OCI-LY1 (cell line): ENCODE measurements around the gene GABBR2.

Experiments used
- CTCF ChIP-seq: fragments of 200-600 bp; sonication (generic), shearing (Covaris generic); IDR thresholded peaks from 2 replicates; pipeline ENCODE4 v1.5.1; 2017; ENCODE audit warnings: mild to moderate bottlenecking, antibody characterized with exemption, low read length, moderate library complexity, mixed read lengths
- EZH2 ChIP-seq: fragments of 200-600 bp; sonication (generic), shearing (Covaris generic); IDR thresholded peaks from 2 replicates; pipeline ENCODE4 v1.8.0; 2017; ENCODE audit warnings: borderline replicate concordance, mixed run types, mild to moderate bottlenecking, antibody characterized with exemption, low read length, moderate library complexity, mixed read lengths

- TF ChIP-seq EZH2 (no peak), CTCF (no peak)
Observed at GRCh38 chr9:98402019-98402840, 306.5 kb downstream of the GABBR2 start.
